PC-3 (cell line): ENCODE results near the gene TMOD4. TPM values are rescaled to one million over a fixed set of nuclear protein-coding genes. Genes with fewer than 3 reads are reported as not detected.

ENCODE experiments used
- ATAC-seq: fragments of 200-7000 bp; cut with Tn5 transposase; 2 replicates; pipeline ENCODE4 v1.9.1; 2020; ENCODE audit warnings: mild to moderate bottlenecking, moderate library complexity
- BruUV-seq: library from RNA; stranded (reverse); fragments of 400-500 nt; replicated peaks from 2 replicates; lab custom pipeline; 2021; lab: Mats Ljungman, UMichigan
- CTCF ChIA-PET: fragments of 300-600 bp; sonication (Branson Sonifier 250); formaldehyde crosslinking; loops from one replicate; lab custom pipeline; 2022; ENCODE audit warnings: antibody characterized with exemption; lab: Charles Lee
- POLR2A ChIA-PET: fragments of 300-600 bp; sonication (Branson Sonifier 250); formaldehyde crosslinking; loops from one replicate; lab custom pipeline; 2022; ENCODE audit warnings: antibody characterized with exemption; ENCODE audit not compliant: unreplicated experiment; lab: Charles Lee
- DNase-seq: peaks from one replicate; pipeline ENCODE4 v3.0.0-alpha.2; 2015
- H2AFZ ChIP-seq: fragments of 300-600 bp; sonication (generic); 2 replicates; pipeline ENCODE4 v1.6.0; 2016; ENCODE audit warnings: antibody characterized with exemption, low read length
- H3F3A ChIP-seq: fragments of 300-600 bp; sonication (generic); one replicate; pipeline ENCODE4 v1.6.0; 2017; ENCODE audit warnings: antibody characterized with exemption, low read length, control low read depth, mild to moderate bottlenecking; ENCODE audit not compliant: unreplicated experiment
- H3K27ac ChIP-seq: fragments of 300-600 bp; sonication (generic); 2 replicates; pipeline ENCODE4 v1.5.1; 2016; ENCODE audit warnings: mild to moderate bottlenecking, low read length
- H3K27me3 ChIP-seq: fragments of 300-600 bp; sonication (generic); 2 replicates; pipeline ENCODE4 v1.6.1; 2016; ENCODE audit warnings: low read length, mixed read lengths
- H3K36me3 ChIP-seq: fragments of 300-600 bp; sonication (generic); 2 replicates; pipeline ENCODE4 v1.6.1; 2016; ENCODE audit warnings: low read depth, mixed run types, low read length, mixed read lengths
- H3K4me1 ChIP-seq: fragments of 300-600 bp; sonication (generic); 2 replicates; pipeline ENCODE4 v1.5.1; 2016; ENCODE audit warnings: low read length; ENCODE audit not compliant: insufficient read depth
- H3K4me2 ChIP-seq: fragments of 300-600 bp; sonication (generic); 2 replicates; pipeline ENCODE4 v1.6.0; 2016; ENCODE audit warnings: low read length
- H3K4me3 ChIP-seq: fragments of 300-600 bp; sonication (generic); 2 replicates; pipeline ENCODE4 v1.5.1; 2016; ENCODE audit warnings: mild to moderate bottlenecking, low read length, mixed read lengths
- H3K79me2 ChIP-seq: fragments of 300-600 bp; sonication (generic); 2 replicates; pipeline ENCODE4 v1.6.1; 2017; ENCODE audit warnings: low read length, mixed read lengths
- H3K9ac ChIP-seq: fragments of 300-600 bp; sonication (generic); 2 replicates; pipeline ENCODE4 v1.6.0; 2016; ENCODE audit warnings: mild to moderate bottlenecking, low read length
- H3K9me2 ChIP-seq: fragments of 300-600 bp; sonication (generic); replicated peaks from 2 replicates; pipeline ENCODE4 v1.6.1; 2016; ENCODE audit warnings: mixed run types, low read length, mixed read lengths
- H3K9me3 ChIP-seq: fragments of 300-600 bp; sonication (generic); 2 replicates; pipeline ENCODE4 v1.6.1; 2016; ENCODE audit warnings: low read length, mixed read lengths
- H4K20me1 ChIP-seq: fragments of 300-600 bp; sonication (generic); 2 replicates; pipeline ENCODE4 v1.6.1; 2016; ENCODE audit warnings: low read length, mixed read lengths
- CTCF ChIP-seq: fragments of 300-600 bp; sonication (generic); conservative IDR thresholded peaks from 2 replicates; pipeline ENCODE4 v1.5.1; 2017; ENCODE audit warnings: antibody characterized with exemption, low read depth, mild to moderate bottlenecking, low read length
- EZH2 ChIP-seq: fragments of 300-600 bp; sonication (generic); IDR thresholded peaks from one replicate; pipeline ENCODE4 v1.6.1; 2017; ENCODE audit warnings: antibody characterized with exemption, mild to moderate bottlenecking, low read length; ENCODE audit not compliant: unreplicated experiment
- EZH2phosphoT487 ChIP-seq: fragments of 300-600 bp; sonication (generic); IDR thresholded peaks from 2 replicates; pipeline ENCODE4 v1.6.1; 2018; ENCODE audit warnings: mild to moderate bottlenecking, antibody characterized with exemption, low read length, borderline replicate concordance
- intact Hi-C: fragments of 100-400 bp; cut with micrococcal nuclease; formaldehyde crosslinking; loops from 2 replicates; pipeline ENCODE4 v1.9.0; 2023
- total RNA-seq: library from RNA; depleted of rRNA; stranded (reverse); fragments of >200 nt; gene quantifications from 2 replicates; pipeline ENCODE4 v1.2.3, GENCODE V29; 2014

TMOD4 gene
- total RNA-seq, 1 experiment from 2014 or later: 2.7 TPM

- Histone ChIP-seq H3K79me2 (no peaks in the 10 kb centered on the region), H3K9ac (no peak overlapping the region), H3F3A (no peaks in the 10 kb centered on the region), H3K4me1 (peaks cover 8% of the 10 kb centered on the region; the same call in 1 of the 2 replicates), H3K27me3 (no peaks in the 10 kb centered on the region), H2AFZ (no peak overlapping the region), H4K20me1 (no peaks in the 10 kb centered on the region), H3K36me3 (no peaks in the 10 kb centered on the region), H3K4me2 (no peak overlapping the region), H3K27ac (no peak overlapping the region), H3K9me3 (no peaks in the 10 kb centered on the region), H3K4me3 (no peak overlapping the region), H3K9me2 (no peaks in the 10 kb centered on the region)
- no TSS peak for BruUV-seq
- ChIA-PET POLR2A (no interaction called here), CTCF (interaction anchor here (1.7 kb wide), 1 partner anchor 44 kb away, joined by 5 read pairs; no protein-coding TSS in a partner anchor)
- DNase-seq (no peak), ATAC-seq (no peak)
- TF ChIP-seq EZH2phosphoT487 (no peak), EZH2 (no peak), CTCF (no peak)
- intact Hi-C loops: no loop called here
Observed at GRCh38 chr1:151143986-151144385, 31.8 kb downstream of the TMOD4 start.

- TF ChIP-seq EZH2: no peak
- no peak for TF ChIP-seq EZH2phosphoT487
- no peak for TF ChIP-seq CTCF
- H3K4me3 ChIP-seq: no peak overlapping the region
- H3K4me2 ChIP-seq: no peak overlapping the region
- no peaks in the 10 kb centered on the region for H3K27me3 ChIP-seq
- H4K20me1 ChIP-seq: no peaks in the 10 kb centered on the region
- no peaks in the 10 kb centered on the region for H3K36me3 ChIP-seq
- ATAC-seq (no peak), DNase-seq (no peak)
- POLR2A ChIA-PET: no interaction called here
- H3K9ac ChIP-seq: no peak overlapping the region
- no peaks in the 10 kb centered on the region for H3F3A ChIP-seq
- no peaks in the 10 kb centered on the region for H3K9me3 ChIP-seq
- intact Hi-C loops: no loop called here
- no peak overlapping the region for H3K27ac ChIP-seq
- H3K79me2 ChIP-seq: no peaks in the 10 kb centered on the region
- no TSS peak for BruUV-seq
- H2AFZ ChIP-seq: no peak overlapping the region
- H3K4me1 ChIP-seq: peaks cover 8% of the 10 kb centered on the region; the same call in 1 of the 2 replicates
- CTCF ChIA-PET: no interaction called here
- no peaks in the 10 kb centered on the region for H3K9me2 ChIP-seq
Observed at GRCh38 chr1:151143057-151143435, 32.7 kb downstream of the TMOD4 start.

GRCh38 chr1:151142411-151143056 lies 33.2 kb downstream of the TMOD4 start:
- intact Hi-C loops: no loop called here
- Histone ChIP-seq H3K79me2 (no peaks in the 10 kb centered on the region), H3K36me3 (no peaks in the 10 kb centered on the region), H3K27ac (no peak overlapping the region), H3F3A (no peaks in the 10 kb centered on the region), H3K4me1 (peaks cover 8% of the 10 kb centered on the region; the same call in 1 of the 2 replicates), H3K9me3 (no peaks in the 10 kb centered on the region), H4K20me1 (no peaks in the 10 kb centered on the region), H3K27me3 (no peaks in the 10 kb centered on the region), H3K9me2 (no peaks in the 10 kb centered on the region), H3K4me2 (no peak overlapping the region), H3K4me3 (no peak overlapping the region), H3K9ac (no peak overlapping the region), H2AFZ (no peak overlapping the region)
- CTCF ChIA-PET: no interaction called here
- POLR2A ChIA-PET: no interaction called here
- BruUV-seq: no TSS peak
- TF ChIP-seq EZH2phosphoT487 (no peak), CTCF (no peak), EZH2 (no peak)
- no peak for ATAC-seq
- no peak for DNase-seq
